Prostate gland (tissue), 2 donors: ENCODE data around the gene ARHGAP6.

Source experiments
- POLR2A ChIP-seq: fragments of 450-650 bp; IDR thresholded peaks from one replicate; pipeline ENCODE4 v1.6.1; 2016; ENCODE audit warnings: antibody characterized with exemption, mild to moderate bottlenecking
- POLR2AphosphoS5 ChIP-seq: sonication (generic); formaldehyde crosslinking; IDR thresholded peaks from one replicate; pipeline ENCODE4 v1.6.1; 2017; ENCODE audit warnings: antibody characterized with exemption
- TF ChIP-seq, protein P1 (sequence below), 4 experiments: fragments of 200-600 bp in 2 of 4; fragments of 450-650 bp in 2 of 4; sonication (generic) in 2 of 4; IDR thresholded peaks; 1 replicate in 3 of 4; 2 replicates in 1 of 4; pipeline ENCODE4 v1.5.1; 2016 to 2019; ENCODE audit warnings: antibody characterized with exemption in 4 of 4, mild to moderate bottlenecking in 2 of 4, moderate library complexity in 2 of 4

DNA sequence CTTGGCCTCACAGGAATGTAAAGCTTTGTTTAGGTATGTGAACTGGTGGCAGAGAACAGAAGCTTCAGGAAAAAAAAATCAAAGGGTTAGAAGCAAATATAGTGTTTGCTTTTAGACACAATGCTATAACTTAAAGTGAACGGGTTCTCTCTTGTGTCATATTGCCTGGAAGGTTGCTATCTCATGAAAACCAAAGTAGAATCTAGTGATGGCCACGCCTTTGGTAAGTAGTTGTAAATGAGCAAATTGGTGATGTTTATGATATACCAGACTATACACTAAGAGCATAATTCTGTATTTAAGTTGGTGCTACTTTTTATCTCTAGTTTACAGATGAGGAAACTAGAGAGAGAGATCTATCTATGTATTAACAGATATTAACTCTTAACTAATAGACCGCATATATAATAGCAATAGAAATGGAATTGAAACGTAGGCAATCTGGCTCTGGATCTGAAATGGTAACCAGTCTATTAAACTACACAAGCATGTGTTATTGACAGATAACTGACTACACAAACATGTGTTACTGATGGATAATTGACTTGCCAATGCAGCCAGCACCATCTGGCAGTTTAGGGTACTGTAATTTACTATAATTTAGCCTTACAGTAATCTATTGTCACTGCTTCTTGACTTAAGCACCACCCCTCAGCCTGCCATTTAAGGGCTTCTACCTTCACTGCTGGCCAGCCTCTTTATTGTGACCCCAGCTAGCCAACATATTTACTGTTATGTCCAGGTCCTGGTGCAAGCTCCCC is 513.7 kb downstream of the ARHGAP6 start:
- TF ChIP-seq, protein P1, sequence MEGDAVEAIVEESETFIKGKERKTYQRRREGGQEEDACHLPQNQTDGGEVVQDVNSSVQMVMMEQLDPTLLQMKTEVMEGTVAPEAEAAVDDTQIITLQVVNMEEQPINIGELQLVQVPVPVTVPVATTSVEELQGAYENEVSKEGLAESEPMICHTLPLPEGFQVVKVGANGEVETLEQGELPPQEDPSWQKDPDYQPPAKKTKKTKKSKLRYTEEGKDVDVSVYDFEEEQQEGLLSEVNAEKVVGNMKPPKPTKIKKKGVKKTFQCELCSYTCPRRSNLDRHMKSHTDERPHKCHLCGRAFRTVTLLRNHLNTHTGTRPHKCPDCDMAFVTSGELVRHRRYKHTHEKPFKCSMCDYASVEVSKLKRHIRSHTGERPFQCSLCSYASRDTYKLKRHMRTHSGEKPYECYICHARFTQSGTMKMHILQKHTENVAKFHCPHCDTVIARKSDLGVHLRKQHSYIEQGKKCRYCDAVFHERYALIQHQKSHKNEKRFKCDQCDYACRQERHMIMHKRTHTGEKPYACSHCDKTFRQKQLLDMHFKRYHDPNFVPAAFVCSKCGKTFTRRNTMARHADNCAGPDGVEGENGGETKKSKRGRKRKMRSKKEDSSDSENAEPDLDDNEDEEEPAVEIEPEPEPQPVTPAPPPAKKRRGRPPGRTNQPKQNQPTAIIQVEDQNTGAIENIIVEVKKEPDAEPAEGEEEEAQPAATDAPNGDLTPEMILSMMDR (IDR thresholded peaks at IDR 0.05): no peak
- no peak for TF ChIP-seq POLR2AphosphoS5
- TF ChIP-seq POLR2A: no peak
